Hepatocyte (in vitro differentiated cells): ENCODE results near the gene SYNE4.

Source experiments
- EZH2 ChIP-seq: fragments of 200-600 bp; sonication (generic); IDR thresholded peaks from 2 replicates; pipeline ENCODE4 v1.6.1; 2016; ENCODE audit warnings: antibody characterized with exemption, mild to moderate bottlenecking, borderline replicate concordance
- EZH2phosphoT487 ChIP-seq: fragments of 200-600 bp; sonication (generic); IDR thresholded peaks from one replicate; pipeline ENCODE4 v1.6.1; 2018; ENCODE audit warnings: antibody characterized with exemption, mild to moderate bottlenecking, low read depth, moderate library complexity; ENCODE audit not compliant: unreplicated experiment, severe bottlenecking
- TF ChIP-seq, protein P1 (sequence below): fragments of 200-600 bp; sonication (generic); IDR thresholded peaks from 2 replicates; pipeline ENCODE4 v1.5.1; 2016; ENCODE audit warnings: antibody characterized with exemption, mild to moderate bottlenecking; ENCODE audit not compliant: poor library complexity

DNA sequence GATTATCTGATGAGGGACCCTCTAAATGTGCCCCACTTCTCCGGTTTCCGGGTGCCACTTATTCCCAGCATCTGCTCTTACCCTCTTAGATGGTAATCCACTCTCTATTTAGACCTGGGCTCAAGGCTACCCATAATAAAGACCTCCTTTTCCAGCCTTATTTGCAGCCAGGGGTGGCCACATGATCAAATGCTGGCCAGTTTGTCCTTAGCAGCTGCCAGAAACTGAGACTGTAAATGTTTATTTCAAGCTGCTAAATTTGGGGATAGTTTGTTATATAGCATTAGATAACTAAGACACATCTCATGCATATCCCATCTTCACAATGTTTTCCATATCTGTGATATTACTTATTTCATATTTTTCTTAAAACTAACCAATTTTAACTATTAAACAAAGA is 35.3 kb upstream of the SYNE4 start:
- TF ChIP-seq EZH2phosphoT487 (no peak), EZH2 (no peak)
- TF ChIP-seq, protein P1, sequence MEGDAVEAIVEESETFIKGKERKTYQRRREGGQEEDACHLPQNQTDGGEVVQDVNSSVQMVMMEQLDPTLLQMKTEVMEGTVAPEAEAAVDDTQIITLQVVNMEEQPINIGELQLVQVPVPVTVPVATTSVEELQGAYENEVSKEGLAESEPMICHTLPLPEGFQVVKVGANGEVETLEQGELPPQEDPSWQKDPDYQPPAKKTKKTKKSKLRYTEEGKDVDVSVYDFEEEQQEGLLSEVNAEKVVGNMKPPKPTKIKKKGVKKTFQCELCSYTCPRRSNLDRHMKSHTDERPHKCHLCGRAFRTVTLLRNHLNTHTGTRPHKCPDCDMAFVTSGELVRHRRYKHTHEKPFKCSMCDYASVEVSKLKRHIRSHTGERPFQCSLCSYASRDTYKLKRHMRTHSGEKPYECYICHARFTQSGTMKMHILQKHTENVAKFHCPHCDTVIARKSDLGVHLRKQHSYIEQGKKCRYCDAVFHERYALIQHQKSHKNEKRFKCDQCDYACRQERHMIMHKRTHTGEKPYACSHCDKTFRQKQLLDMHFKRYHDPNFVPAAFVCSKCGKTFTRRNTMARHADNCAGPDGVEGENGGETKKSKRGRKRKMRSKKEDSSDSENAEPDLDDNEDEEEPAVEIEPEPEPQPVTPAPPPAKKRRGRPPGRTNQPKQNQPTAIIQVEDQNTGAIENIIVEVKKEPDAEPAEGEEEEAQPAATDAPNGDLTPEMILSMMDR: no peak
